SK-N-MC (cell line): ENCODE results near the gene CDCA7.

Experiments used
- EZH2 ChIP-seq: fragments of 200-600 bp; sonication (generic); IDR thresholded peaks from one replicate; pipeline ENCODE4 v1.6.1; 2017; ENCODE audit warnings: antibody characterized with exemption
- FOXP2 ChIP-seq: optimal IDR thresholded peaks from 2 replicates; pipeline ENCODE3; 2011; ENCODE audit warnings: mild to moderate bottlenecking, moderate library complexity; ENCODE audit not compliant: insufficient read depth; ENCODE audit errors: extremely low read length, control extremely low read depth

DNA sequence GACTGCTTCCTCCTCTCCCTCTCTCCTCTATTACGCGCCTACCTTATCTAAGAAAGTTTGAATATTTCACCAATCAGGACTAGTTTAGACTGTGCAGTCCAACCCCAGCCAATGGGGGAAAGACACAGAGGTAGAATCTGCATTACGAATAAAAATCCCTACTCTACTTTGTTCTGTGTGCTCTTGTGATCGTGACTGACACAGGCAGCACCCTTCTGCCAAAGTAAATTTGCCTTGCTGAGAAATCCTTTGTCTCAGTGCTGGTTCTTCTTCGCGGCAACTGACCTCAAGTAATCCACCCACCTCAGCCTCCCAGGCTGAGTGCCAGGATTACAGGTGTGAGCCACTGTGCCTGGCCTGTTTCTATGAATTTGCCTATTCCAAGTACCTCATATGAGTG, 8.6 kb upstream of the CDCA7 start:
- TF ChIP-seq FOXP2 (no peak), EZH2 (no peak)
